Right lobe of liver (tissue), 4 donors: ENCODE results near the gene PCSK4.

Source experiments
- POLR2A ChIP-seq: fragments of 450-650 bp; IDR thresholded peaks from one replicate; pipeline ENCODE4 v1.6.1; 2017; ENCODE audit warnings: antibody characterized with exemption, mild to moderate bottlenecking
- TF ChIP-seq, protein P1 (sequence below), 4 donors: fragments of 200-600 bp in 3 of 4; fragments of 450-650 bp in 1 of 4; IDR thresholded peaks; one replicate each; pipeline versions ENCODE4 v1.5.1 to v1.8.0; 2016 to 2022; ENCODE audit warnings: antibody characterized with exemption in 4 of 4, mild to moderate bottlenecking in 2 of 4
- donor health status: DM: no; HTN: no; CAD: no.
- donor health status: DM: no; HTN: no; CAD: no.
- donor health status: DM: no; HTN: yes; CAD: no.

GRCh38 chr19:1434577-1435060 is 55.5 kb downstream of the PCSK4 start:
- TF ChIP-seq, protein P1, sequence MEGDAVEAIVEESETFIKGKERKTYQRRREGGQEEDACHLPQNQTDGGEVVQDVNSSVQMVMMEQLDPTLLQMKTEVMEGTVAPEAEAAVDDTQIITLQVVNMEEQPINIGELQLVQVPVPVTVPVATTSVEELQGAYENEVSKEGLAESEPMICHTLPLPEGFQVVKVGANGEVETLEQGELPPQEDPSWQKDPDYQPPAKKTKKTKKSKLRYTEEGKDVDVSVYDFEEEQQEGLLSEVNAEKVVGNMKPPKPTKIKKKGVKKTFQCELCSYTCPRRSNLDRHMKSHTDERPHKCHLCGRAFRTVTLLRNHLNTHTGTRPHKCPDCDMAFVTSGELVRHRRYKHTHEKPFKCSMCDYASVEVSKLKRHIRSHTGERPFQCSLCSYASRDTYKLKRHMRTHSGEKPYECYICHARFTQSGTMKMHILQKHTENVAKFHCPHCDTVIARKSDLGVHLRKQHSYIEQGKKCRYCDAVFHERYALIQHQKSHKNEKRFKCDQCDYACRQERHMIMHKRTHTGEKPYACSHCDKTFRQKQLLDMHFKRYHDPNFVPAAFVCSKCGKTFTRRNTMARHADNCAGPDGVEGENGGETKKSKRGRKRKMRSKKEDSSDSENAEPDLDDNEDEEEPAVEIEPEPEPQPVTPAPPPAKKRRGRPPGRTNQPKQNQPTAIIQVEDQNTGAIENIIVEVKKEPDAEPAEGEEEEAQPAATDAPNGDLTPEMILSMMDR (IDR thresholded peaks at IDR 0.05), result no peak
- no peak for TF ChIP-seq POLR2A
